T-helper 2 cell (primary cell): ENCODE data around the gene ZNF316.
A peak's percentile ranks its signal among the peaks of the same experiment; 100 is the strongest.

Source experiments
- DNase-seq, 5 experiments: peaks; one replicate each; pipeline versions ENCODE4 v3.0.0 to v3.0.0-alpha.2; 2012 to 2022
- total RNA-seq, 2 donors: gene quantifications; one replicate each; lab custom pipeline; 2026; lab: John Stamatoyannopoulos, UW

The ZNF316 gene
- total RNA-seq, result 77.0 to 88.5 reads per million in 2 donors

- peak; percentile 26 to 64 (median 46) for DNase-seq
Observed at GRCh38 chr7:6636741-6637543, at the start of gene ZNF316. TSS of gene ZNF316 (plus strand) at chr7:6637318. CDS start at chr7:6642410, 5,092 bp downstream.

- DNase-seq, result no peak
Observed at GRCh38 chr7:6588566-6588965, 48.6 kb upstream of the ZNF316 start.

- DNase-seq, result no peak
Observed at GRCh38 chr7:6589151-6589828, 47.8 kb upstream of the ZNF316 start.

GRCh38 chr7:6589829-6590644 lies 47.1 kb upstream of the ZNF316 start, which contains the start of gene INTS15:
TSS of gene INTS15 (plus strand) at chr7:6590021. CDS start at chr7:6590284, 263 bp downstream.
- peak; percentile 66 to 89 (median 76) for DNase-seq

GRCh38 chr7:6590645-6591110 lies 46.4 kb upstream of the ZNF316 start:
- peak in 1 of 5 experiments; percentile 33 for DNase-seq

- no peak for DNase-seq
Observed at GRCh38 chr7:6600093-6600492, 37.0 kb upstream of the ZNF316 start.

GRCh38 chr7:6604458-6604857 lies 32.7 kb upstream of the ZNF316 start:
- no peak for DNase-seq

GRCh38 chr7:6606866-6607583 lies 30.1 kb upstream of the ZNF316 start:
- DNase-seq, result no peak

- DNase-seq, result no peak
Observed at GRCh38 chr7:6607651-6608051, 29.5 kb upstream of the ZNF316 start.

- DNase-seq, result no peak
Observed at GRCh38 chr7:6608081-6608480, 29.0 kb upstream of the ZNF316 start.

GRCh38 chr7:6608794-6609193 lies 28.3 kb upstream of the ZNF316 start:
- no peak for DNase-seq

GRCh38 chr7:6612819-6613218 lies 24.3 kb upstream of the ZNF316 start:
- no peak for DNase-seq

- no peak for DNase-seq
Observed at GRCh38 chr7:6613706-6614105, 23.4 kb upstream of the ZNF316 start.

- DNase-seq, result no peak
Observed at GRCh38 chr7:6614953-6615722, 22.0 kb upstream of the ZNF316 start, which contains the start of gene ZNF853. TSS of gene ZNF853 (plus strand) at chr7:6615610. CDS start at chr7:6616175, 565 bp downstream.

GRCh38 chr7:6615723-6616555 lies 21.2 kb upstream of the ZNF316 start:
- no peak for DNase-seq

GRCh38 chr7:6616854-6617643 lies 20.1 kb upstream of the ZNF316 start:
- no peak for DNase-seq

GRCh38 chr7:6618621-6619020 lies 18.5 kb upstream of the ZNF316 start:
- DNase-seq, result no peak

- peak in 1 of 5 experiments; percentile 55 for DNase-seq
Observed at GRCh38 chr7:6619961-6620360, 17.2 kb upstream of the ZNF316 start.
